ENCODE data around the gene BACH2.

The BACH2 gene

GRCh38 chr6:89966913-89967312 lies 329.7 kb downstream of the BACH2 start:
- no peak overlapping the region for H3K4me3 ChIP-seq (ENCODE audit: low read depth, low read length)
- TF ChIP-seq CTCF (IDR thresholded peaks at IDR 0.05; ENCODE audit: low read depth, low read length) = no peak

DNA sequence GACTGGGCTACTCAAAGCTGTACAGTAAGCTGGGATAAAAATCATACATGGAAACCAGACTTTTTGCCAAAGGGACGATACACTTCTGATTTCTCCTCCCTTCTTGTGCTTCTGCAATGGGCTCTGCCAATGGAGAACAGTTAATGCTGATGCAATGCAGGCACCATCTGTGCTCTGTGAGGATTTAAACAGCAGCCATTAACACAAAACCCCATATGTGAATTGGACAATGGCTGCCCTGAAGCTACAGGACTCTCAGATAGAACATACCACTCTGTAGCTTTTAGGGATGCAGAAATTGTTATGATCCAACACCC lies 330.5 kb downstream of the BACH2 start:
- no peak overlapping the region for H3K4me3 ChIP-seq (ENCODE audit: low read depth, low read length)
- no peak for TF ChIP-seq CTCF (IDR thresholded peaks at IDR 0.05; ENCODE audit: low read depth, low read length)

DNA sequence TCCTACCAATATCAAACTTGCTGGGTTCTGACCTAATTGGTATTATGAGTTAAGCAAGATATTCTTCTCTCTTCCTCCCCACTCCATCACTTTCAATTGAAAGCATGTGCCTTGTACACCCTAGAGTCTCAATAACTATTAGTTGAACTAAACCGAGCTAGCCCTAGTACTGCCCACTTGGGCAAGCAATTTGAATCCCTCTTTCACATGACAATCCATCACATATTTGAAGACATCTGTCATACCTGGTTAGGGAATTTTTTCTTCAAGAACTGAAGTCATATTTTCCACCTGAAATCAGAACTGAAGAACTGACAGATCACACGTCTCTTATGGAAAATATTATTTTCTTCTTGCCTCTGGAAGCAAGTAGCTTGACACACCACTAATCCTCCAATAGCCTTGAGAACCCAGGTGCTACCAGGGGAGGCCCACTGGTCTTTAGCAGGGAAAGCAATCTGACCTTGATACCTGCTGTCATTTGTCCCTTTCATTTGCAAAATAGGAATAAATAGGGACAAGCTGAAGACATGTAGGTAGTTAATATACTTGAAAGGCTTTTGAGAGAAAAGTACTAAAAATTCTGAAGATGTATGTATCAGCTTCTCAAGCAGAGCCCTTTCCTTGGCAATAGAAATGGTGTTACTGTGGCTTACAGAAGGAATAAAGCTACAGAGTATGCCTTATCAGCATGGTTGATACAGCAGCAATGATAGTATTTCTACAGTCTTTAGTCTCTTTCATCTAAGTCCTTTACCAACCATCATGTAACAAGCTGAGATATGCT lies 331.0 kb downstream of the BACH2 start:
- no peak for TF ChIP-seq CTCF (IDR thresholded peaks at IDR 0.05; ENCODE audit: low read depth, low read length)
- H3K4me3 ChIP-seq (ENCODE audit: low read depth, low read length) = no peak overlapping the region

DNA sequence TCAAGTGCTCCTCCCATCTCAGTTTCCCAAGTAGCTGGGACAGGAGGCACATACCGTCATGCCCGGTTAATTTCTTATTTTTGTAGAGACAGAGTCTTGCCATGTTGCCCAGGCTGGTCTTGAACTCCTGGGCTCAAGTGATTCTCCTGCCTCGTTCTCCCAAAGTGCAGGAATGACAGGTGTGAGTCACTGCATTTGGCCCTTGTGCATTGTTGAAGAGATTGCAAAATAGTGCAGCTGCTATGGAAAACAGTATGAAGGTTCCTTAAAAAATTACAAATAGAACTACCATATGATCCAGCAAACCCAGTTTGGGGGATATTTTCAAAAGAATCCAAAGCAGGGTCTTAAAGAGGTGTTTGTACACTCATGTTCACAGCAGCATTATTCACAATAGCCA lies 333.3 kb downstream of the BACH2 start:
- H3K4me3 ChIP-seq (ENCODE audit: low read depth, low read length) = no peak overlapping the region
- no peak for TF ChIP-seq CTCF (IDR thresholded peaks at IDR 0.05; ENCODE audit: low read depth, low read length)

DNA sequence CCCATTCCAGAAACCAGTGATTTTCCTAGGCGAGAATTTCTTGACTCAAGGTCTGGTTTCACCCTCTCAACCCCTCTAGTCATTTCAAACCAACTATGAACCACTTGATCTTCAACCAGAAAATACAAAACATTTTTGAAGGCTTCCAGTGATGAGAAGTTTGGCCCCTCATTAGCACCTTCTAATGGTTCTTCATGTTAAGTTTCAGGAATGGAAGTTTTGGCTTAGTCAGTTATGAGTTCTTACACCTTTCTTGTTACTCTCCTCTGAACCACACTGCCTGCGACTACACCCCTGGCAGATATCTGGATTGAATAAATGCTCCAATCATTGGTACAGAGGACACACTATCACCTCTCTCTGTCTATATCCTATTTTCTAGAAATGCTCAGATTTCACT lies 335.2 kb downstream of the BACH2 start:
- no peak overlapping the region for H3K4me3 ChIP-seq (ENCODE audit: low read depth, low read length)
- TF ChIP-seq CTCF (IDR thresholded peaks at IDR 0.05; ENCODE audit: low read depth, low read length) = no peak

DNA sequence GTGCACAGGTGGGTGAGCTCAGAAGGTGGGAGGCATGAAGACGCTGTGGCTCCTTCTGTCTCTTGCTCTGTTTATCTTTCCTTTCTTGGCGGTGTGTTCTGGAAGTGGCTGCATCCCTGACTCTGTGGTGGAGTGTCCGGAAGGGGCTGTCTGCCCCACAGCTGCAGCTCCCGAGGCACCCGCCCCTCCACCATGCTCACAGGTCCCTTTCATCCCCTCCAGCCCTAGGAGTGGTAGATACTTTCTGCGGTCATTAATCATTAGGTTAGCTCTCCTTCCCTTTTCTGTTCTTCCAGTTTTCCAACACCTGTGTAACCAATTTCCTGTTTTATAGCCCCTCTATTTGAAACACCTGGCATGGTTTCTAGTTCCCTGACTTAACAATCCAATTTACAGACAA lies 336.8 kb downstream of the BACH2 start:
- TF ChIP-seq CTCF (IDR thresholded peaks at IDR 0.05; ENCODE audit: low read depth, low read length) = no peak
- no peak overlapping the region for H3K4me3 ChIP-seq (ENCODE audit: low read depth, low read length)

GRCh38 chr6:89956182-89956581 lies 340.5 kb downstream of the BACH2 start:
- no peak overlapping the region for H3K4me3 ChIP-seq (ENCODE audit: low read depth, low read length)
- TF ChIP-seq CTCF (IDR thresholded peaks at IDR 0.05; ENCODE audit: low read depth, low read length) = no peak
